Islet precursor cell (in vitro differentiated cells): ENCODE data around the gene KLHL9.

Experiments used
- DNase-seq: peaks from one replicate; pipeline ENCODE4 v3.0.0-alpha.2; 2018

The KLHL9 gene

GRCh38 chr9:21316860-21317259 is 18.3 kb downstream of the KLHL9 start:
- DNase-seq, result no peak

GRCh38 chr9:21316032-21316842 is 19.0 kb downstream of the KLHL9 start:
- DNase-seq, result no peak

- no peak for DNase-seq
Measured at GRCh38 chr9:21314152-21314551, 21.1 kb downstream of the KLHL9 start.

GRCh38 chr9:21311889-21312288 is 23.3 kb downstream of the KLHL9 start:
- no peak for DNase-seq

- DNase-seq, result no peak
Measured at GRCh38 chr9:21305213-21305612, 30.0 kb downstream of the KLHL9 start, which contains the start of gene IFNA5. Gene IFNA5 (minus strand): TSS chr9:21305313. CDS start chr9:21305256, 57 bp downstream.

GRCh38 chr9:21295992-21296391 is 39.2 kb downstream of the KLHL9 start:
- DNase-seq, result no peak

- no peak for DNase-seq
Measured at GRCh38 chr9:21294904-21295538, 40.2 kb downstream of the KLHL9 start.

- DNase-seq, result peak; percentile 81
Measured at GRCh38 chr9:21294364-21294774, 40.8 kb downstream of the KLHL9 start.

- no peak for DNase-seq
Measured at GRCh38 chr9:21289848-21290247, 45.4 kb downstream of the KLHL9 start.

- DNase-seq, result no peak
Measured at GRCh38 chr9:21287280-21287679, 47.9 kb downstream of the KLHL9 start.

- DNase-seq, result no peak
Measured at GRCh38 chr9:21286659-21287058, 48.5 kb downstream of the KLHL9 start.

GRCh38 chr9:21286099-21286498 is 49.1 kb downstream of the KLHL9 start:
- DNase-seq, result no peak

GRCh38 chr9:21281275-21281674 is 53.9 kb downstream of the KLHL9 start:
- no peak for DNase-seq
